Mammary epithelial cell (primary cell): Measurements from ENCODE around the gene FOXM1.

ENCODE experiments used
- CTCF ChIP-seq, 2 donors: IDR thresholded peaks in 1 of 2; conservative IDR thresholded peaks in 1 of 2; 2 replicates each; pipeline ENCODE4 v1.5.1; 2011 to 2012; ENCODE audit warnings: inconsistent platforms in 2 of 2, low read length in 2 of 2, mild to moderate bottlenecking in 2 of 2, control low read depth in 1 of 2, low read depth in 1 of 2; ENCODE audit not compliant: insufficient read depth in 1 of 2; ENCODE audit errors: extremely low read depth in 1 of 2
- EZH2 ChIP-seq: IDR thresholded peaks from 2 replicates; pipeline ENCODE4 v1.6.1; 2012; ENCODE audit warnings: low read length, inconsistent platforms, borderline replicate concordance

GRCh38 chr12:2923057-2923456 is 46.1 kb upstream of the FOXM1 start:
- TF ChIP-seq CTCF (conservative IDR thresholded peaks at IDR 0.05 in 1 of 2, IDR thresholded peaks at IDR 0.05 in 1 of 2; ENCODE audit: extremely low read depth in 1 of 2, insufficient read depth in 1 of 2, low read depth in 1 of 2, low read length in 2 of 2) (no peak), EZH2 (no peak)
